OCI-LY3 (cell line): ENCODE measurements around the gene KIF2A.

Source experiments
- CTCF ChIP-seq: fragments of 200-600, 300-600 bp; sonication (generic); IDR thresholded peaks from 2 replicates; pipeline ENCODE4 v1.5.1; 2014; ENCODE audit warnings: antibody characterized with exemption, low read length, low read depth
- EZH2phosphoT487 ChIP-seq: fragments of 200-600 bp; shearing (Covaris generic); IDR thresholded peaks from 2 replicates; pipeline ENCODE4 v1.6.1; 2018; ENCODE audit warnings: antibody characterized with exemption, mixed run types, low read depth

- TF ChIP-seq CTCF (no peak), EZH2phosphoT487 (no peak)
These were observed 35.0 kb downstream of the KIF2A start for GRCh38 chr5:62340979-62341378.
